HG03439 (cell line): ENCODE data around the gene PTPRS.
"Not testable (repeated sequence)": the region's sequence is repeated elsewhere in the genome, so short reads cannot be mapped to it uniquely, and the experiment has no call there.

Source experiments
- ATAC-seq: cut with Tn5 transposase; IDR thresholded peaks from one replicate; pipeline ENCODE4 v1.9.1; 2021; ENCODE audit warnings: mild to moderate bottlenecking, moderate library complexity; ENCODE audit not compliant: unreplicated experiment

PTPRS gene

DNA sequence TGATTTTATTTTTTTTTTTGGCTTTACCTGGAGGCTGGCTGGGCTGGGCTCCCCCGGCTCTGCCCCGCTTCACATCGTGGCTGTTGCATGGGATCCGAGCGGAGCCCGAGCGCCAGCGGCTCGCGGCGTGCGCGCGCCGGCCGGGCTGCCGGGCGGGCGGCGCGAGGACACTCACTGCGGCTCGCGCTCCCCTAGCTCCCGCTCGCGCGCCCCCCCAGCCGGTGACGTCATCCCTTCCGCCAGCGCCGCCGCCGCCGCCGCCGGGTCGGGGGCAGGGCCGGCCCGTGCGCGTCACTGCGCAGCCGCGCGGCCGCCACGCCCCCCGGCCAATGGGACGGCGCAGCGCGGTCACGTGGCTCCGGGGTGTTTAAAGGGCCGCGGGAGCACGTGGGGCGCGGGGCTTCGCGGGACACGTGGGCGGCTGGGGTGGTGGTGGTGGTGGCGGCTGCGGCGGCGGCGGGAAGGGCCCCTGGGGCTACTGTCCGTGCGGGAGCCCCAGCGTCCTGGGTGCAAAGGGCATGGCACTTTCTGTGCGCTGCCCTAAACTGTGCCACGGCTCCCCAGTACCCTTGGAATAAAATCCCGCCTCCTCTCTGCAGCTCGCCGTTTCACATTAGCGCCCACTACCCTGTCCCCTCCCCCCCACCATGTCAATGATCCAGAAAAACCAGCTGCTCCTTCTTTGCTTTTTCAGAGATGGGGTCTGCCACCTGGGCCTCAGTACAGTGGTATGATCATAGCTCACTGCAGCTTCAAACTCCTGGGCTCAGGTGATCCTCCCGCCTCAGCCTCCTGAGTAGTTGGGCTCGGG lies at the start of gene PTPRS:
Gene PTPRS, minus strand, starts transcription at position 176 of the 811 bp plus-strand sequence. CDS start 54,672 bp downstream, outside the sequence.
- ATAC-seq = no peak

DNA sequence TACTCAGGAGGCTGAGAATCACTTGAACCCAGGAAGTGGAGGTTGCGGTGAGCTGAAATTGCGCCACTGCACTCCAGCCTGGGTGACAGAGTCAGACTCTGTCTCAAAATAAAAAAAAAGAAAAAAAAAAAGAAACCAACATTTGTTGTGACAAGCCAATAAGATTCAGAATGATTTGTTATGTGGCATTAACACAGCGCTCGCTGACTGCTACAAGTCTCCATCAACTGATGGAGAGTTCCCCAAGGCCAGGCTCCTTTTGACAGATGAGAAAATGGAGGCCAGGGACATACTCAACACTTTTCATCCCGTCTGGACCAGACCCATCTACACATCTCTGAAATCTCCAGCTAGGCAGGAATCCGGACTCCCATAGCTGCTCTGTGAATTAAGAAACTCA lies 48.7 kb upstream of the PTPRS start:
- ATAC-seq = no peak

DNA sequence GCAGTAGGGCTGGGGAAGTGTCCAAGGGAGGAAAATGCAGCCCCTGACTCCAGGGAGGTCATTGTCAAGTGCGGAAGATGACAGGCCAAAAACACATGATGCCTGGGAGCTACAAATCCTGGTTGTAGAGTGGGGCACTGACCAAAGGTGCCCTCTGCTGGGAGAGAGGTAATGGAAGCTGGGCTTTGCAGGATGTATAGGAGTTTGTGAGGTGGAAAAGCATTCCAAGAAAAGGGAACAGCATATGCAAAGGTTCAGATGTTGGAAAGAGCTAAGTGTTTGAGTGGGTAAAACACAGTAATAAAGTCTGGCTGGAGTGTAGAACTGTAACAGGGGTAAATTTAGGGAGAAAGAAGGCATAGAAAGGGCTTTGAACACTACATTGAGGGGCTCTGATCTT lies 46.9 kb upstream of the PTPRS start:
- ATAC-seq = no peak

DNA sequence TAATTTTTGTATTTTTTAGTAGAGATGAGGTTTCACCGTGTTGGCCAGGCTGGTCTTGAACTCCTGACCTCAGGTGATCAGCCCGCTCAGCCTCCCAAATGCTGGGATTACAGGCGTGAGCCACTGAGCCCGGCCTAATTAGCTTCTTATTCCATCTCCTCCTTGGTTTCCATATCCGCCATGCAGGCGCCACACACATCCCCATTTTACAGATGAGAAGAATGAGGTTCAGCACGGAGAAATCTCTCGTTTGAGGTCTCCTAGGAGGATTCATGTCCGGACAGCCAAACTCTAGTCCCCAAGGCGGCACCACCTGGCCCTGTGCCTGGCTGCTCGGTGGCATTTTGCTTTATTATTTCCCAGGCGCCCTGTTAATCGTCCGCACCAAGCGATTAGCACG lies 46.2 kb upstream of the PTPRS start:
- ATAC-seq = no peak

DNA sequence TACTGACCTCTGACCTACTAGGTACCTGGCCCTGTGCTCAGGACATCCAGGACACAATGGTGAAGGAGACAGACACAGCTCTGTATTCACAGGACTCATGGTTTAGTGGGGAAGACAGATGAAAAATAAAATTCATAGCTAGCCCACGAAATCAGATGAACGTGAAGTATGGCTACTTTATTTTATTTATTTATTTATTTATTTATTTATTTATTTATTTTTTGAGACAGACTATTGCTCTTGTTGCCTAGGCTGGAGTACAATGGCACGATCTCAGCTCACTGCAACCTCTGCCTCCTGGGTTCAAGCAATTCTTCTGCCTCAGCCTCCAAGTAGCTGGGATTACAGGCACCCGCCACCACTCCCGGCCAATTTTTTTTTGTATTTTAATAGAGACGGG lies 40.6 kb upstream of the PTPRS start:
- not testable (repeated sequence) for ATAC-seq

DNA sequence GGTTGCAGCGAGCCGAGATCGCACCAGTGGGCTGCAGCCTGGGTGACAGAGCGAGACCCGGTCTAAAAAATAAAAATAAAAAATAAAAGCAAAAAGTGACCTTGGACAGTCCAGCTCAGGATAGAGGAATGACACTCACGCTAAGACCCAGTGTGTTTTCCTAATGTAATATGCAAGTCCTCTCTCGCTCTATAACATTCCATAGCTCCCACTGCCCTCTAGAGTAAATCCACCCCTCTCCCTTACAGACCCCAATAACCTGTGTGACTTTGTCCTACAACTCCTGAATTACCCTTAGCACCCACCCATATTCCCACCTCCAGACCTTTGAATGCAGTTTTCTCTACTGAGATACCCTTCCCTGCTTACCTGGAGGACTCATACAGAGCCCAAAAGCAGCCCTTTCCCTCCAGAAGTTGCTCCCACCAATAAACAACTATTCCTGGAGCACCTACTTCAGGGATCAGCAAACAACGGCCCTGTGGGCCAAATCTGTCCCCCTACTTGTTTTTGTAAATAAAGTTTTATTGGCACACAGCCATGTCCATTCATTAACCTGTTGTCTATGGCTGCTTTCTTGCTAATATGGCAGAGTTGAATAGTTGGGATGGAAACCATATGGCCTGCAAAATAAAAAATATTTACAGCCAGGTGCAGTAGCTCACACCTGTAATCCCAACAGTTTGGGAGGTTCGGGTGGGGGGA lies 39.8 kb upstream of the PTPRS start:
- no peak for ATAC-seq

DNA sequence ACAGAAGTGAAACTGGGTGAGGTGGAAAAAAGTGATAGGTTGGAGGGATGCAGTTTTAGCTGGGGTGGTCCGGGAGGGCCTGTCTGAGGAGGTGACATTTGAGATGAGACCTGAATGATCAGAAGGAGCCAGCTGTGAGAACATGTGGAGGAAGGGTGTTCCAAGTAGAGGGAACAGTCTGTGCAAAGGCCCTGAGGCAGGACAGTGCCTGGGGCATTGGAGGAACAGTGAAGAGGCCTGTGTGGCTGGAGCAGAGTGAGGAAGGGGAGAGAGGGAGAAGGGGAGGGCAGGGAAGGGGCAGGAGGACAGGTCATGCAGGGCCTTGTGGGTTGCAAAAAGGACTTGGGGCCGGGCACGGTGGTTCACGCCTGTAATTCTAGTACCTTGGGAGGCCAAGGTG lies 36.3 kb upstream of the PTPRS start:
- no peak for ATAC-seq

DNA sequence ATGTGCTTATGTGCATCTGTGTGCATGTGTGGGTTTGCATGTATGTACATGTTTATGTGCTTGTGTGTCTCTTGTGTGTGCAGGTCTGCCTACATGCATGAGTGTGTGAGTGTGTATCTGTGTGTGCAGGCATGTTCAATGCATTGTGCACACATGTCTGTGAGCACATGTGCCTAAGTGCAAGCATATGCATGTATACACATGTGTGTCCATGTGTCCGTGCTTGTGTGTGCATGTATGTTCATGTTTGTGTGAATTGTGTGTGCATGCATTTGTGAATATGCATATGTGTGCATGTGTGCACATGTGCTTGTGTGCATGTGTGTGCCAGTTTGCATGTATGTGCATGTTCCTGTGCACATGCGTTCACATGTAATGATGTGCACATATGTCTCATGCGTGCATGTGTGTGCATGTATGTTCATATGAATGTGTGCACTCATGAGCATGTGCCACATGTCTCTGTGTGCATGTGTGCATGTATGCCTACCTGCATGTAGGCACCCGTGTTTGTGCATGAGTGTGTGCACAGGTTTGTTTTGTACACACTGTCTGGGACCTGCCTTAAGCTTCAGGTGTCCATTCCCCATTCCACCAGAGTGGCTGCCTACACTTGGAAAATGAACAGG lies 32.1 kb upstream of the PTPRS start:
- ATAC-seq = no peak

DNA sequence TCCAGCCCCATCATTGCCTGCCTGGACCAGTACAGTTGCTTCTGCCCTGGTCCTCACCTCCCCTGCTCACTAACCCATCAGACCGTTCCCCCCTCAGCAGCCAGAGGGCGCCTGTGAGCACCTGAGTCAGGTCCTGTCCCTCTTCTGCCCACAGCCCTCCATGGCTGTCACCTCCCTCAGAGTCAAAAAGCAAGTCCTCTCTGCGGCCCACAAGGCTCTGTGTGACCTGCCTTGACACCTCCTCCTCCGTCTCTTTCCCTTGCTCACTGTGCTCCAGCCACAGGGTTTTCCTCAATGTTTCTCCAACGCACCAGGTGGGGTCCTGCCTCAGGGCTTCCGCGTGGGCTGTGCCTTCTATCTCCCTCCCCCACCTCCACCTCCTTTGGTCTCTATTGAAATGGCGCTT lies 29.4 kb upstream of the PTPRS start:
- ATAC-seq = no peak

DNA sequence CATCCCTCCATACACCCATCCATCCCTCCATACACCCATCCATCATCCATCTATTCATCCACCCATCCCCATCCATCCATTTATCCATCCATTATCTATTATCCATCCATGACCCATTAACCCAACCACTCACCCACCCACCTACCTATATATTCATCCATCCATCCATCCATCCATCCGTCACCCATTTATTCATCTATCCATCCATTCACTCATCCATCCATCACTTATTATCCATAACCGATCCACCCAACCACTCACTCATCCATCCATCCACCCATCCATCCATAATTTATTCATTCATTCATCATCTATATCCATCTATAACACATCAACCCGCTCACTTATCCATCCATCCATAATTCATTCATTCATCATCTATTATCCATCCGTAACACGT lies 28.7 kb upstream of the PTPRS start:
- no peak for ATAC-seq

DNA sequence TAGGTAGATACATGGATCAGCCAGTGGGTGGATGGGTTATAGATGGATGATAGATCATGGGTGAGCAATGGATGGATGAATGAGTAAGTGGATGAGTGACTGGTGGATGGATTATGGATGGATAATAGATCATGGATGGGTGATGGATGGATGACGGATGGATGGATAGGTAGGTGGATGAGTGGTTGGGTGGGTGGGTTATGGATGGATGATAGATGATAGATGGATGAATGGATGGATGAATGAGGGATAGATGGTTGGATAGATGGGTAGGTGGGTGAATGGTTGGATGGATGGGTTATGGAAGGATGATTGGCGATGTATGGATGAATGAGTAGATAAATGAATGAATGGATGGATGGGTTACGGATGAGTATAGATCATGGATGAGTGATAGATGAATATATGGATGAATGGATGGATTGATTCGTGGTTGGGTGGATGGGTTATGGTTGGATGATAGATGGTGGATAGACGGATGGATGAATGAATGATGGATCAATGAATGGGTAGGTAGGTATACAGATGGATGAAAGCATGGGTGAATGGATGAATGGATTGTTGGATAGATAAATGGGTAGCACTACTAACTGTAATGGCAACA lies 27.0 kb upstream of the PTPRS start:
- ATAC-seq = no peak

DNA sequence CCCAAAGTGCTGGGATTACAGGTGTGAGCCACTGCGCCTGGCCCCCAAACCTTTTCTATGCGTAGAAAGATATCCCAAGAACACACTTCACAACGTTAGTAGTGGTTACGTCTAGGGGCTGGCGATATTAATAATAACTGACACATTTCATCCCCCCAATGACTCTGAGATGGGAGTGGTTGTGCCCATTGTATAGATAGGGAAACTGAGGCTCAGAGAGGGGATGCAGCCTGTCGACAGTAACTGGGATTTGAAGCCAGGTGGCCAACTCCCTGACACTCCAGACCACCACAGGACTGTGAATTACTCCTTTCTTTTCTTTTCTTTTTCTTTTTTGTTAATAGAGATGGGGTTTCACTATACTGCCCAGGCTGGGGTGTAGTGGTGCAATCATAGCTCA lies 25.3 kb upstream of the PTPRS start:
- ATAC-seq = no peak

DNA sequence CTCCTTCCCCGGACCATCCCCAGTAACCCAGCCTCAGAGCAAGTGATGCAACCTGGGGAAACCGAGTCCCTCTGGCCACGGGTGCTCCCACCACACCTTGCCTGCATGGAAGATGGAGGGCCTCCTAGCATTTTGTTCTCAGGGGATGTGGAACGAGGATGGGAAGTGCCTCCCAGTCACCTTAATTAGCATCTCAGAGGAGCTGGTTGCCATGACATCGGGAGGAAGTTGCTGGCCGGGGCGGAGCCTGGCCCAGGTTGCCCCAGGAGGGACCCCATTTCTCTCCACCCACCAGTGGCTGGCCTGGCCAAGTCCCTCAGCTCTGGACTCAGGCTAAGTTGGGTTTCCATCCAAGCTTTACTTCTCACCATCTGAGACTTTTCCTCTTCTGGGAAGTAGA lies 24.1 kb upstream of the PTPRS start:
- no peak for ATAC-seq

DNA sequence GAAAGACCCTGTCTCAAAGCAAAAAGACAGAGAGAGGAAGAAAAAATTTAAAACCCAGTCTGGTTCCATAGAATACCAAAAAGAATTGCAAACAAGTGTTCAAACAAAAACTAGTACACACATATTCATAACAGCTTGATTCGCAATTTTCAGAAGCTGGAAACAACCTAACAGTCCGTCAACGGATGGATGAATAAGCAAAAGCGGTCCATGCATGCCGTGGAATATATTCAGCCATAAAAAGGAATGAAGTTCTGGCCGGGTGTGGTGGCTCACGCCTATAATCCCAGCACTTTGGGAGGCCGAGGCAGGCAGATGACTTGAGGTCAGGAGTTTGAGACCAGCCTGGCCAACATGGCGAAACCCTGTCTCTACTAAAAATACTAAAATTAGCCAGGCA lies 21.2 kb upstream of the PTPRS start:
- not testable (repeated sequence) for ATAC-seq

DNA sequence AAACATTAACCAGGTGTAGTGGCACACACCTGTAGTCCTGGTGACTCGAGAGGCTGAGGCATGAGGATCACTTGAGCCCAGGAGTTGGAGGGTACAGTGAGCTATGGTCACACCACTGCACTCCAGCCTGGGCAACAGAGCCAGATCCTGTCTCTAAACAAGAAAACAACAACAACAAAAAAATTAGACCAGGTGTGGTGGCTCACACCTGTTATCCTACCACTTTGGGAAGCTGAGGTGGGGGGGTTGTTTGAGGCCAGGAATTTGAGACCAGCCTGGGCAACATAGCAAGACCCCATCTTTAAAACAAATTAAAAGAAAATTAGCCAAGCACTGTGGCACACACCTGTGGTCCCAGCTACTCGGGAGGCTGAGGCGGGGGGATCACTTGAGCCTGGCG lies 20.8 kb upstream of the PTPRS start:
- no peak for ATAC-seq

DNA sequence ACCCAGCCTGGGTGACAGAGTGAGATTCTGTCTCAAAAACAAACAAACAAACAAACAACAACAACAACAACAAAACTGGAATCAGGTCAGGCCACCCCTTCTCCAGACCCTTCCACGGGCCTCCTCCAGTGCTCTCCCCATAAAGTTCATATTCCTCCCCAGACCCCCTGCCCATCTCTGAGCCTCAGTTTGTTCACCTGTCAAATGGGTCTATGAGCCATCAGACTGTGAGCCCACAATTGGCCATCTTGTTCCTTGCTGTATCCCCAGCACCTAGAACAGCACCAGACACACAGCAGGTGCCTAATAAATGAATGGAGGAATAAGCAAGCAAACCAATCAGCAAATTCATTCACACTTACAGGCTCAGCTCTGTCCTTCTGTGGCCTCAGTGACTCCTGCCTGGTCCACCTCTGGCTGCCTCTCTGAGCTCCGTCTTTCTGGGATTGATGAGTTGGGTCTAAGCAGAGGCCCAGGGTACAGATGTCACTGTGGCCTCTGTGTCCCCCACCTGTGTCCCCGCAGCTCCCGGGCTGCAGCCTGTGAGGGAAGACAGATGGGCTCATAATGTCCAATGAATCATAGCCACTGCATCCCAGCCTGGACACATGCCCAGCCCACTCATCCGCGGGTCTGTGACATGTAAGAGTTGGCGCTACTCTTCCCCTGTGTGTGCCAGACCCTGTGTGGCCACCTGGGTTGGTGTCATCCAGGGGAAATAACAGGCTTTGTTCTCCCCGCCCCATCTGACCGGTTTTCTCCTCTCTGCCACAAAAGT lies 19.6 kb upstream of the PTPRS start:
- no peak for ATAC-seq

DNA sequence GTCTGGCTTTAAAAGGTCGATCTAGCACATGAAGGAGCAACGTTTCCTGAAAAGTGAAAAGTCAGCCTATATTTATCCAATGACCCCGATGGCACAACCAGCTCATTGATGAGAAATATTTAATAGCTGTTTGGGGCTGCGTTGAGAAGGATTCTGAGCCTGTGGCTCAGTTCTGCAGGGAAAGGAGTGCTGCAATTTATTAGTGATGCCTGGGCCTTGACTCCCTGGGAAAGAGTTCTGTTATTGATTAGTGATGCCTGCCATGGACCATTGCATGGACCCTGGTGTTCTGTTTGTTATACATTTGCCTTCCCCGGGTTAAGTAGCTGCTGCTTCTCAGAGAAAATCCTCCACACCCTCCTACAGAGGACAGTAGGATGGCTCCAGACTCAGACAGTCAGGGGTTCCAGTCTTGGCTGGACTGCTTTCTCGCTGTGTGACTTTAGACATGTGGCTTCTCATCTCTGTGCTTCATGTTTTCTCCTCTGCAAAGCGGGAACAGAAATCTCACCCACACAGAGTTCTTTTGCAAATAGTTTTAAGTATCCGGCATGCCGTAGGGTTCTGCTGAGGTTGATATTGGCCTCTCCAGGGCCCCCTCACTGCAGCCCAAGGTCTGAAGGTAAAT lies 17.7 kb upstream of the PTPRS start:
- ATAC-seq = no peak

DNA sequence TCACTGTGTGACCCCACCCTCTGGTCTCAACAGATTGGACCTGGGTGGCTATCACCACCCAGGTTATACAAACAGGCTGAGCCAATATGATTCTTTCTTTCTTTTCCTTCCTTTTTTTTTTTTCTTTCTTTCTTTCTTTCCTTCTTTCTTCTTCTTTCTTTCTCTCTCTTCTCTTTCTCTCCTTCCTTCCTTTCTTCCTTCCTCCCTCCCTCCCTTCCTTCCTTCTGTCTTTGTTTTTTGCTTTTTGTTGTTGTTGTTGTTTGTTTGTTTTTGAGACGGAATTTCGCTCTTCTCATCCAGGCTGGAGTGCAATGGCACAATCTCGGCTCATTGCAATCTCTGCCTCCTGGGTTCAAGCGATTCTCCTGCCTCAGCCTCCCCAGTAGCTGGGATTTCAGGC lies 17.0 kb upstream of the PTPRS start:
- ATAC-seq = no peak

DNA sequence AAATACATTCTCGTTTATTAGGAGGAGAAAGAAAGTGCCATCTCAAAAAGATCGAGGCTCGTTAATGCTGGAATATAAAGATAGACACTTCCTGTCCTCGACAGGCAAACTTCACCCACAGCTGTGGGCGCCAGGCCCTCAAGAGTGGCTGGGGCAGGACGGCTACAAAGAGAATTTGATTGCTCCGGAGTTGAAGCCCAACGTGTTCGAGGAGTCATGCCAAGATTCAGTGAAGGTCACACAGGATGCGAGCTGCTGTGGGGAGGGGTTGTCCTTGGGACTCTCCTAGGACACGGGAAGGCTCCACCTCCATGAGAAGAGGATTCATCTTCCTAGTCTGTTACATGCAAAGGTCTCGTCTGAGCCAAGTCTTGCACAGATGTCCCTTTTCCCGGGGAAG lies 16.3 kb upstream of the PTPRS start:
- no peak for ATAC-seq

DNA sequence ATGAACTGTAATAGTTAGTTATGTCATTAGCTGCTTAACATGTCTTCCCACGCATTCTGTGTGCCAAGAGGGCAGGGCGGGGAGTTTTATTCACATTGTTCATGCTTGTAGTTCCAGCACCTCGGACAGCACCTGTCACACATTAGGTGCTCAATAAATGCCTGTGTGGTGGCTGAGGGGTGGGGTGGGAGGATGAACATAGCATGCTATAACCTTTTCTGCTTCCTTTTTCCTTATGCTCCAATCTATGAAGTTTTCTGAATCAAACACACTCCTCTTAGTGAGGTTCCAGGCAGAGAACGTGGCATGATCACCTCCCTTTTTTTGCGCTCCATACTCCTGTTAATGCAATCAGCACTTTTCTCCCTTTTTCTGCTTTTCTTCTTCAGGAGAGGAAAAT lies 15.8 kb upstream of the PTPRS start:
- ATAC-seq = no peak
